ENCODE data around the gene IFITM10. TPM values are rescaled to one million over a fixed set of nuclear protein-coding genes. Genes with fewer than 3 reads are reported as not detected.
A peak's percentile ranks its signal among the peaks of the same experiment; 100 is the strongest.

IFITM10 gene
- total and polyA plus RNA-seq, 9 of the 15 experiments (the other 6 are each of a cell fraction or from before 2014, with no cell fraction given) = 0.08 to 0.13 (median 0.09) TPM; not detected in 6

DNA sequence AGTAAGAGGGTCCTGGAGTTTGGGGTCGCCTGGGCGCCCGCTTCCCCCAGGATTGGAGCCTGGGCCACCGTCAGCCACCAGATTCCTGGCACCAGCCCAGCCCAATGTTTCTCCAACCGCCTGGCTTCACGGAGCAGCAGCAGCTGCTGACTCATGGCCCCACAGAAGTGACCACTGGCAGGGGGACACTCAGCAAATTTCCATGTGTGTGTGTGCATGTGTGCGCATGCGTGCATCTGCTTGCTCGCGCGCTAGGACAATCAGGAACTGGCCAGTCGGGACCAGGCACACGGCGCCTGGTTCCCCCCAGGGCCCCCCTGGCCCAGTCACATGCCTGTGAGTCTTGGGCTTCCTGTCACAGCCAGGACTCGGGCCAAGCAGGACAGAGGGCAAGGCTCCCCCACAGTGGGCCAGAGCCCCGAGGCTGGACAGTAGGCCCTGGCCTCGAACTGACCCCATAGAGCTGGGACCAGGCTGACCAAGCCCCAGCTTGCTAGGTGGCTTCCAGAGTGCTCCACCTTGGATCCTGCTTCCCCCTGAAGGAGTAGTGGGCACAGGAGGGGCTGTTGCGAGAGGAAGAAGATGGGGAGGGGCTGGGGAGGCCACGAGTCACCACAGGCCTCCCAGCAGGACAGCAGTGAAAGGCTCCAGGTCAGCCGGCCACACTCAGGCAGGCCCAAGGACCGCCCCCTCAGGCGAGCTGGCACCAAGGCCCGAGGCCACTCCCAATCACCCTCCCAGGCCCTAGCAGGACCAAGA is 10.1 kb upstream of the IFITM10 start (continued):
- TF ChIP-seq MIER1 (IDR thresholded peaks at IDR 0.05; ENCODE audit: low read depth) (no peak), SMARCB1 (IDR thresholded peaks at IDR 0.05; ENCODE audit: insufficient read length, low read depth) (no peak), ZNF589 (CRISPR knock-in tag; IDR thresholded peaks at IDR 0.05; ENCODE audit: low read depth) (no peak), ZNF316 (IDR thresholded peaks at IDR 0.05) (peak; percentile 93), CREBBP (IDR thresholded peaks at IDR 0.05; ENCODE audit: low read depth, low read length) (no peak), BRCA1 (IDR thresholded peaks at IDR 0.05) (no peak), BRCA1 (CRISPR knock-in tag; IDR thresholded peaks at IDR 0.05) (no peak), KHSRP (IDR thresholded peaks at IDR 0.05) (no peak), FOXA1 (IDR thresholded peaks at IDR 0.05; ENCODE audit: borderline replicate concordance) (no peak), ZC3H4 (CRISPR knock-in tag; IDR thresholded peaks at IDR 0.05; ENCODE audit: borderline replicate concordance) (no peak), ZSCAN32 (CRISPR knock-in tag; IDR thresholded peaks at IDR 0.05) (no peak), ZNF79 (CRISPR knock-in tag; IDR thresholded peaks at IDR 0.05; ENCODE audit: low read depth) (no peak), ZNF175 (CRISPR knock-in tag; IDR thresholded peaks at IDR 0.05; ENCODE audit: low read depth) (no peak), CBFB (CRISPR knock-in tag; IDR thresholded peaks at IDR 0.05) (no peak), ZNF57 (CRISPR knock-in tag; IDR thresholded peaks at IDR 0.05) (no peak), ZNF445 (CRISPR knock-in tag; IDR thresholded peaks at IDR 0.05; ENCODE audit: low read depth) (no peak), DPF2 (IDR thresholded peaks at IDR 0.05) (no peak), ZNF444 (CRISPR knock-in tag; IDR thresholded peaks at IDR 0.05) (no peak)
- TF ChIP-seq, protein P1, sequence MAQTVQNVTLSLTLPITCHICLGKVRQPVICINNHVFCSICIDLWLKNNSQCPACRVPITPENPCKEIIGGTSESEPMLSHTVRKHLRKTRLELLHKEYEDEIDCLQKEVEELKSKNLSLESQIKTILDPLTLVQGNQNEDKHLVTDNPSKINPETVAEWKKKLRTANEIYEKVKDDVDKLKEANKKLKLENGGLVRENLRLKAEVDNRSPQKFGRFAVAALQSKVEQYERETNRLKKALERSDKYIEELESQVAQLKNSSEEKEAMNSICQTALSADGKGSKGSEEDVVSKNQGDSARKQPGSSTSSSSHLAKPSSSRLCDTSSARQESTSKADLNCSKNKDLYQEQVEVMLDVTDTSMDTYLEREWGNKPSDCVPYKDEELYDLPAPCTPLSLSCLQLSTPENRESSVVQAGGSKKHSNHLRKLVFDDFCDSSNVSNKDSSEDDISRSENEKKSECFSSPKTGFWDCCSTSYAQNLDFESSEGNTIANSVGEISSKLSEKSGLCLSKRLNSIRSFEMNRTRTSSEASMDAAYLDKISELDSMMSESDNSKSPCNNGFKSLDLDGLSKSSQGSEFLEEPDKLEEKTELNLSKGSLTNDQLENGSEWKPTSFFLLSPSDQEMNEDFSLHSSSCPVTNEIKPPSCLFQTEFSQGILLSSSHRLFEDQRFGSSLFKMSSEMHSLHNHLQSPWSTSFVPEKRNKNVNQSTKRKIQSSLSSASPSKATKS (CRISPR knock-in tag; IDR thresholded peaks at IDR 0.05) = no peak
- TF ChIP-seq, protein P2, sequence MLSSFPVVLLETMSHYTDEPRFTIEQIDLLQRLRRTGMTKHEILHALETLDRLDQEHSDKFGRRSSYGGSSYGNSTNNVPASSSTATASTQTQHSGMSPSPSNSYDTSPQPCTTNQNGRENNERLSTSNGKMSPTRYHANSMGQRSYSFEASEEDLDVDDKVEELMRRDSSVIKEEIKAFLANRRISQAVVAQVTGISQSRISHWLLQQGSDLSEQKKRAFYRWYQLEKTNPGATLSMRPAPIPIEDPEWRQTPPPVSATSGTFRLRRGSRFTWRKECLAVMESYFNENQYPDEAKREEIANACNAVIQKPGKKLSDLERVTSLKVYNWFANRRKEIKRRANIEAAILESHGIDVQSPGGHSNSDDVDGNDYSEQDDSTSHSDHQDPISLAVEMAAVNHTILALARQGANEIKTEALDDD (IDR thresholded peaks at IDR 0.05) = no peak
- TF ChIP-seq, protein P3, sequence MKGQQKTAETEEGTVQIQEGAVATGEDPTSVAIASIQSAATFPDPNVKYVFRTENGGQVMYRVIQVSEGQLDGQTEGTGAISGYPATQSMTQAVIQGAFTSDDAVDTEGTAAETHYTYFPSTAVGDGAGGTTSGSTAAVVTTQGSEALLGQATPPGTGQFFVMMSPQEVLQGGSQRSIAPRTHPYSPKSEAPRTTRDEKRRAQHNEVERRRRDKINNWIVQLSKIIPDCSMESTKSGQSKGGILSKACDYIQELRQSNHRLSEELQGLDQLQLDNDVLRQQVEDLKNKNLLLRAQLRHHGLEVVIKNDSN (CRISPR knock-in tag; IDR thresholded peaks at IDR 0.05) = no peak

Measured in K562 (cell line).